ENCODE results near the gene KCNQ4.

DNA sequence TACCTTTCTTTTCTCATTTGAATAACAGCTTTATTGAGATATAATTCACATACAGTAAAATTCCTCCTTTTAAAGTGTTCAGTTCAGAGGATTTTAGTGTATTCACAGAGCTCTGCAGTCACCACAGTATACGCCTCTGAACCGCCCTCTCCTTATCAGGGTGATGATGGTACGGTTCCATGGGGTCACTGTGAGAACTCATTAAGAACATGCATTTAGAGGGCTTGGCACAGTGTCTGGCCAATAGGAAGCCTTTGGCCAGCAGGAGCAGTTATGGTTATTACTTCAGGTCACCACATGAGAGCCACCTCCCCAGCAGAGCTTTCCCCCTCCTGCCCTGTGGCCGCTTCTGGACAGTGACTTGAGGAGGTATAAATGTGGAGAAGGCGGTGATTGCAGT is 27.3 kb downstream of the KCNQ4 start:
- no peak for TF ChIP-seq EZH2 (IDR thresholded peaks at IDR 0.05; ENCODE audit: low read depth, unreplicated experiment)
- TF ChIP-seq, protein P1, sequence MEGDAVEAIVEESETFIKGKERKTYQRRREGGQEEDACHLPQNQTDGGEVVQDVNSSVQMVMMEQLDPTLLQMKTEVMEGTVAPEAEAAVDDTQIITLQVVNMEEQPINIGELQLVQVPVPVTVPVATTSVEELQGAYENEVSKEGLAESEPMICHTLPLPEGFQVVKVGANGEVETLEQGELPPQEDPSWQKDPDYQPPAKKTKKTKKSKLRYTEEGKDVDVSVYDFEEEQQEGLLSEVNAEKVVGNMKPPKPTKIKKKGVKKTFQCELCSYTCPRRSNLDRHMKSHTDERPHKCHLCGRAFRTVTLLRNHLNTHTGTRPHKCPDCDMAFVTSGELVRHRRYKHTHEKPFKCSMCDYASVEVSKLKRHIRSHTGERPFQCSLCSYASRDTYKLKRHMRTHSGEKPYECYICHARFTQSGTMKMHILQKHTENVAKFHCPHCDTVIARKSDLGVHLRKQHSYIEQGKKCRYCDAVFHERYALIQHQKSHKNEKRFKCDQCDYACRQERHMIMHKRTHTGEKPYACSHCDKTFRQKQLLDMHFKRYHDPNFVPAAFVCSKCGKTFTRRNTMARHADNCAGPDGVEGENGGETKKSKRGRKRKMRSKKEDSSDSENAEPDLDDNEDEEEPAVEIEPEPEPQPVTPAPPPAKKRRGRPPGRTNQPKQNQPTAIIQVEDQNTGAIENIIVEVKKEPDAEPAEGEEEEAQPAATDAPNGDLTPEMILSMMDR (conservative IDR thresholded peaks at IDR 0.05; ENCODE audit: low read depth in 2 of 2) = no peak
- no peak for TF ChIP-seq EZH2phosphoT487 (IDR thresholded peaks at IDR 0.05; ENCODE audit: unreplicated experiment)
- TF ChIP-seq POLR2AphosphoS5 (IDR thresholded peaks at IDR 0.05; ENCODE audit: low read depth) = no peak
- TF ChIP-seq JUNB (IDR thresholded peaks at IDR 0.05; ENCODE audit: unreplicated experiment) = no peak
- no peak for TF ChIP-seq NANOG (IDR thresholded peaks at IDR 0.05; ENCODE audit: borderline replicate concordance)
- TF ChIP-seq, protein P2, sequence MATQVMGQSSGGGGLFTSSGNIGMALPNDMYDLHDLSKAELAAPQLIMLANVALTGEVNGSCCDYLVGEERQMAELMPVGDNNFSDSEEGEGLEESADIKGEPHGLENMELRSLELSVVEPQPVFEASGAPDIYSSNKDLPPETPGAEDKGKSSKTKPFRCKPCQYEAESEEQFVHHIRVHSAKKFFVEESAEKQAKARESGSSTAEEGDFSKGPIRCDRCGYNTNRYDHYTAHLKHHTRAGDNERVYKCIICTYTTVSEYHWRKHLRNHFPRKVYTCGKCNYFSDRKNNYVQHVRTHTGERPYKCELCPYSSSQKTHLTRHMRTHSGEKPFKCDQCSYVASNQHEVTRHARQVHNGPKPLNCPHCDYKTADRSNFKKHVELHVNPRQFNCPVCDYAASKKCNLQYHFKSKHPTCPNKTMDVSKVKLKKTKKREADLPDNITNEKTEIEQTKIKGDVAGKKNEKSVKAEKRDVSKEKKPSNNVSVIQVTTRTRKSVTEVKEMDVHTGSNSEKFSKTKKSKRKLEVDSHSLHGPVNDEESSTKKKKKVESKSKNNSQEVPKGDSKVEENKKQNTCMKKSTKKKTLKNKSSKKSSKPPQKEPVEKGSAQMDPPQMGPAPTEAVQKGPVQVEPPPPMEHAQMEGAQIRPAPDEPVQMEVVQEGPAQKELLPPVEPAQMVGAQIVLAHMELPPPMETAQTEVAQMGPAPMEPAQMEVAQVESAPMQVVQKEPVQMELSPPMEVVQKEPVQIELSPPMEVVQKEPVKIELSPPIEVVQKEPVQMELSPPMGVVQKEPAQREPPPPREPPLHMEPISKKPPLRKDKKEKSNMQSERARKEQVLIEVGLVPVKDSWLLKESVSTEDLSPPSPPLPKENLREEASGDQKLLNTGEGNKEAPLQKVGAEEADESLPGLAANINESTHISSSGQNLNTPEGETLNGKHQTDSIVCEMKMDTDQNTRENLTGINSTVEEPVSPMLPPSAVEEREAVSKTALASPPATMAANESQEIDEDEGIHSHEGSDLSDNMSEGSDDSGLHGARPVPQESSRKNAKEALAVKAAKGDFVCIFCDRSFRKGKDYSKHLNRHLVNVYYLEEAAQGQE (IDR thresholded peaks at IDR 0.05; ENCODE audit: unreplicated experiment) = no peak

Data from GM23338 (cell line).